CD14-positive monocyte (primary cell): ENCODE data around the gene ATG9B. TPM values are rescaled to one million over a fixed set of nuclear protein-coding genes. Genes with fewer than 3 reads are reported as not detected.
A peak's percentile ranks its signal among the peaks of the same experiment; 100 is the strongest.

ENCODE experiments used
- DNase-seq, 3 donors: peaks; one replicate each; pipeline ENCODE4 v3.0.0-alpha.2; 2011 to 2022
- H2AFZ ChIP-seq: 2 replicates; pipeline ENCODE4 v1.6.0; 2012; ENCODE audit warnings: mild to moderate bottlenecking, low read depth, low read length, inconsistent platforms; ENCODE audit not compliant: insufficient read depth, poor library complexity, severe bottlenecking
- H3K27ac ChIP-seq, 2 donors: 1 replicate in 1 of 2; 2 replicates in 1 of 2; pipeline ENCODE4 v1.5.1; 2012 to 2013; ENCODE audit warnings: low read length in 2 of 2, control low read depth in 1 of 2, inconsistent platforms in 1 of 2, low read depth in 1 of 2, mild to moderate bottlenecking in 1 of 2
- H3K27me3 ChIP-seq, 2 donors: one replicate each; pipeline versions ENCODE4 v1.6.0 to v1.6.1; 2011 to 2013; ENCODE audit warnings: low read length in 2 of 2; ENCODE audit not compliant: control insufficient read depth in 2 of 2, insufficient read depth in 2 of 2
- H3K36me3 ChIP-seq, 2 donors: replicated peaks in 1 of 2; 1 replicate in 1 of 2; 2 replicates in 1 of 2; pipeline versions ENCODE4 v1.5.1 to v1.6.1; 2012 to 2013; ENCODE audit warnings: low read length in 2 of 2, control low read depth in 1 of 2, inconsistent platforms in 1 of 2, mild to moderate bottlenecking in 1 of 2; ENCODE audit not compliant: insufficient read depth in 2 of 2, control insufficient read depth in 1 of 2
- H3K4me1 ChIP-seq, 2 donors: 1 replicate in 1 of 2; 2 replicates in 1 of 2; pipeline versions ENCODE4 v1.5.1 to v1.6.1; 2012 to 2013; ENCODE audit warnings: low read length in 2 of 2, control low read depth in 1 of 2, inconsistent platforms in 1 of 2, mild to moderate bottlenecking in 1 of 2, moderate library complexity in 1 of 2; ENCODE audit not compliant: insufficient read depth in 2 of 2, control insufficient read depth in 1 of 2
- H3K4me2 ChIP-seq: replicated peaks from 2 replicates; pipeline ENCODE3; 2012; ENCODE audit warnings: low read length, moderate library complexity, mild to moderate bottlenecking; ENCODE audit not compliant: poor library complexity, severe bottlenecking; ENCODE audit errors: extremely low read depth
- H3K4me3 ChIP-seq, 3 experiments: fragments of 200-600 bp in 1 of 3; sonication (generic) in 1 of 3; replicated peaks in 1 of 3; 1 replicate in 2 of 3; 2 replicates in 1 of 3; pipeline ENCODE4 v1.5.1; 2011 to 2013; ENCODE audit warnings: low read length in 3 of 3, mild to moderate bottlenecking in 3 of 3, control low read depth in 2 of 3, low read depth in 2 of 3, inconsistent platforms in 1 of 3, moderate library complexity in 1 of 3
- H3K79me2 ChIP-seq: 2 replicates; pipeline ENCODE4 v1.6.0; 2012; ENCODE audit warnings: mild to moderate bottlenecking, control low read depth, inconsistent platforms, low read length, moderate library complexity; ENCODE audit not compliant: insufficient read depth
- H3K9ac ChIP-seq: 2 replicates; pipeline ENCODE4 v1.6.0; 2017; ENCODE audit warnings: low read length, mild to moderate bottlenecking; ENCODE audit not compliant: insufficient read depth, poor library complexity, severe bottlenecking
- H3K9me3 ChIP-seq, 2 donors: replicated peaks in 1 of 2; 1 replicate in 1 of 2; 2 replicates in 1 of 2; pipeline versions ENCODE4 v1.5.1 to v1.6.1; 2012 to 2013; ENCODE audit warnings: low read length in 2 of 2, control low read depth in 1 of 2; ENCODE audit not compliant: control insufficient read depth in 1 of 2, insufficient read depth in 1 of 2
- H4K20me1 ChIP-seq: 2 replicates; pipeline ENCODE4 v1.6.0; 2012; ENCODE audit warnings: mild to moderate bottlenecking, low read length, control low read depth, moderate library complexity; ENCODE audit not compliant: insufficient read depth
- H3K27ac Mint-ChIP-seq, 7 donors: one replicate each; pipeline ENCODE4 v1.8.0; 2020; ENCODE audit warnings: mild to moderate bottlenecking in 7 of 7, mixed read lengths in 7 of 7, moderate library complexity in 6 of 7, inconsistent platforms in 2 of 7
- H3K27me3 Mint-ChIP-seq, 3 donors: one replicate each; pipeline ENCODE4 v1.8.0; 2021 to 2022; ENCODE audit warnings: low read depth in 3 of 3, mild to moderate bottlenecking in 3 of 3, mixed read lengths in 3 of 3, moderate library complexity in 3 of 3, inconsistent platforms in 1 of 3
- H3K36me3 Mint-ChIP-seq, 2 donors: one replicate each; pipeline ENCODE4 v1.8.0; 2020; ENCODE audit warnings: mixed read lengths in 2 of 2, inconsistent platforms in 1 of 2, mild to moderate bottlenecking in 1 of 2
- H3K4me1 Mint-ChIP-seq: one replicate; pipeline ENCODE4 v1.8.0; 2020; ENCODE audit warnings: mild to moderate bottlenecking, mixed read lengths
- H3K4me3 Mint-ChIP-seq, 2 donors: one replicate each; pipeline ENCODE4 v1.8.0; 2020; ENCODE audit warnings: mild to moderate bottlenecking in 2 of 2, mixed read lengths in 2 of 2, moderate library complexity in 1 of 2
- H3K9me3 Mint-ChIP-seq, 7 donors: one replicate each; pipeline ENCODE4 v1.8.0; 2020 to 2022; ENCODE audit warnings: mixed read lengths in 7 of 7, mild to moderate bottlenecking in 6 of 7, moderate library complexity in 6 of 7, inconsistent platforms in 2 of 7
- WGBS: methylation state at CpG from one replicate; pipeline ENCODE4 v1.1.5; 2013; ENCODE audit warnings: missing lambda C conversion rate; ENCODE audit not compliant: insufficient coverage; 5-methylcytosine and 5-hydroxymethylcytosine counted together
- intact Hi-C, 2 donors: fragments of 100-400 bp; cut with micrococcal nuclease; formaldehyde crosslinking; loops; one replicate each; pipeline versions ENCODE4 v1.15.0 to v1.15.1; 2023
- polyA plus RNA-seq, 3 donors: library from polyadenylated mRNA; depleted of rRNA in 1 of 3; unstranded in 2 of 3; stranded (reverse) in 1 of 3; fragments of 300-500 nt in 2 of 3; fragments of >200 nt in 1 of 3; fragmentation: Illumina TruSeq in 2 of 3; gene quantifications; 1 replicate in 2 of 3; 2 replicates in 1 of 3; pipeline ENCODE4 v1.2.3, GENCODE V29; 2012 to 2021
- TF ChIP-seq, protein P1 (sequence below): fragments of 200-600 bp; IDR thresholded peaks from one replicate; pipeline ENCODE4 v1.8.0; 2022; ENCODE audit warnings: antibody characterized with exemption, mild to moderate bottlenecking

The ATG9B gene
- polyA plus RNA-seq, 3 donors = 0.21 to 0.30 TPM; not detected in 1

DNA sequence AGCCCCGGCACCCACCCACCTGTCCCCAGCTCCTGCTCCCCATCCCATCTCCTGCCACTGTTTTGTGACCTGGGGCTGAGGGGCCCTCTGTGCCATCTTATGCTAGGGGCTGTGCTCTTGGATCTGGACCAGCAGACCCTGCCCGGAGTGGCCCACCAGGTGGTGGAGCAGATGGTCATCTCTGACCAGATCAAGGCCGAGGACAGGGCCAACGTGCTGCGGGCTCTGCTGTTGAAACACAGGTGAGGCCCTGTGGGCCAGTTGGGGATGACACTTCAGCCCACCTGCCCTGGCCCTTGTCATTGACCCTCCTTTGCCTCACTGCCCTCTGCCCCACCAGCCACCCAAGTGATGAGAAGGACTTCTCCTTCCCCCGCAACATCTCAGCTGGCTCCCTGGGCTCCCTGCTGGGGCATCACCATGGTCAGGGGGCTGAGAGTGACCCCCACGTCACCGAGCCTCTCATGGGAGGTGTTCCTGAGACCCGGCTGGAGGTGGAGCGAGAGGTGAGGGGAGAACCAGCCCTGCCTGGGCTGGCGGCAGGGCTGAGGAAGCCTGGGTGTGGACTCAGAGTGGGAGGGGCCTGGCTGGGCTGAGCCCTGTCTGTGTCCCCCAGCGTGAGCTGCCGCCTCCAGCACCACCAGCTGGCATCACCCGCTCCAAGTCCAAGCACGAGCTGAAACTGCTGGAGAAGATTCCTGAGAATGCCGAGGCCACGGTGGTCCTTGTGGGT is 45.7 kb upstream of the ATG9B start:
- no peak overlapping the region for H3K4me3 Mint-ChIP-seq
- TF ChIP-seq, protein P1, sequence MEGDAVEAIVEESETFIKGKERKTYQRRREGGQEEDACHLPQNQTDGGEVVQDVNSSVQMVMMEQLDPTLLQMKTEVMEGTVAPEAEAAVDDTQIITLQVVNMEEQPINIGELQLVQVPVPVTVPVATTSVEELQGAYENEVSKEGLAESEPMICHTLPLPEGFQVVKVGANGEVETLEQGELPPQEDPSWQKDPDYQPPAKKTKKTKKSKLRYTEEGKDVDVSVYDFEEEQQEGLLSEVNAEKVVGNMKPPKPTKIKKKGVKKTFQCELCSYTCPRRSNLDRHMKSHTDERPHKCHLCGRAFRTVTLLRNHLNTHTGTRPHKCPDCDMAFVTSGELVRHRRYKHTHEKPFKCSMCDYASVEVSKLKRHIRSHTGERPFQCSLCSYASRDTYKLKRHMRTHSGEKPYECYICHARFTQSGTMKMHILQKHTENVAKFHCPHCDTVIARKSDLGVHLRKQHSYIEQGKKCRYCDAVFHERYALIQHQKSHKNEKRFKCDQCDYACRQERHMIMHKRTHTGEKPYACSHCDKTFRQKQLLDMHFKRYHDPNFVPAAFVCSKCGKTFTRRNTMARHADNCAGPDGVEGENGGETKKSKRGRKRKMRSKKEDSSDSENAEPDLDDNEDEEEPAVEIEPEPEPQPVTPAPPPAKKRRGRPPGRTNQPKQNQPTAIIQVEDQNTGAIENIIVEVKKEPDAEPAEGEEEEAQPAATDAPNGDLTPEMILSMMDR = no peak
- peaks cover 0 to 3% (median 0%) of the 10 kb centered on the region in 7 donors for H3K9me3 Mint-ChIP-seq
- Histone ChIP-seq H3K79me2 (no peaks in the 10 kb centered on the region), H3K4me2 (no peak overlapping the region), H3K4me3 (no peak overlapping the region), H3K9ac (no peak overlapping the region), H3K4me1 (no peaks in the 10 kb centered on the region), H3K36me3 (peaks cover 90 to 95% of the 10 kb centered on the region in 2 donors), H2AFZ (no peak overlapping the region), H3K27me3 (no peaks in the 10 kb centered on the region), H3K27ac (no peak overlapping the region), H3K9me3 (no peaks in the 10 kb centered on the region), H4K20me1 (peaks cover 47% of the 10 kb centered on the region)
- H3K36me3 Mint-ChIP-seq = peaks cover 65 to 91% of the 10 kb centered on the region in 2 donors
- H3K27me3 Mint-ChIP-seq = no peaks in the 10 kb centered on the region
- WGBS = 96% methylated on average over 15 of the region's 17 CpGs
- peak overlapping the region in 1 of 7 donors; percentile 69 for H3K27ac Mint-ChIP-seq
- intact Hi-C loops = no loop called here
- DNase-seq = no peak
- H3K4me1 Mint-ChIP-seq = no peaks in the 10 kb centered on the region

DNA sequence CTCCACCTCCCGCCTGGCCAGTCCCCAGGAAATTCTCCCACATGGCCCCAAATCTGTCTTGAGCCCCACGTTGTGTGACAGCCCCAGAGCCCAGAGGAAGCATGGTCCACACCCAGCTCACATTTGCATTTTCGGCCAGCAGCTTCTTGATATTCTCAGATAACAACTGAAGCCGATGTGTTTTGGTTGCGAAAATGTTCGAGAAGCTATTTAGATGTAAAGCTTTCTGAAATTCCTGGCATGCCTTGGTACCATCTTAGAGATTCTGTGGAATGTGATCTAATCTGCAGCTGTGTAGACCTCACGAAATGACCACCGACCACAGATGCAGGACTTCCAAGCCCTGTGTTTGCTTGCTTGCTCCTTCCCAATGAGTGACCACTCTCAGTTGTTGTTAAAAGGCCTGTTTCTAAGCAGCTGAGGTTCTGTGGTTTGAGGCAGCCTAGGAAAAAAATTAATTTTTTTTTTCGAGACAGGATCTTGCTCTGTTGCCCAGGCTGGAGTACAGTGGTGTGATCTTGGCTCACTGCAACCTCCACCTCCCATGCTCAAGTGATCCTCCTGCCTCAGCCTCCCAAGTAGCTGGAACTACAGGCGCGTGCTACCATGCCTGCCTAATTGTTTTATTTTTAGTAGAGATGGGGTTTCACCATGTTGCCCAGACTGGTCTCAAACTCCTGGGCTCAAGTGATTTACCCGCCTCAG is 43.9 kb upstream of the ATG9B start:
- Mint-ChIP-seq H3K27me3 (no peaks in the 10 kb centered on the region), H3K27ac (peak overlapping the region in 1 of 7 donors; percentile 63), H3K4me3 (no peak overlapping the region), H3K9me3 (peaks cover 0 to 3% (median 0%) of the 10 kb centered on the region in 7 donors), H3K36me3 (peaks cover 61 to 93% of the 10 kb centered on the region in 2 donors), H3K4me1 (no peaks in the 10 kb centered on the region)
- intact Hi-C loops = no loop called here
- Histone ChIP-seq H3K9me3 (no peaks in the 10 kb centered on the region), H3K79me2 (no peaks in the 10 kb centered on the region), H2AFZ (no peak overlapping the region), H3K4me2 (no peak overlapping the region), H3K27me3 (no peaks in the 10 kb centered on the region), H3K36me3 (peaks cover 87 to 97% of the 10 kb centered on the region in 2 donors), H4K20me1 (peaks cover 51% of the 10 kb centered on the region), H3K4me1 (no peaks in the 10 kb centered on the region), H3K9ac (no peak overlapping the region), H3K27ac (no peak overlapping the region), H3K4me3 (no peak overlapping the region)
- TF ChIP-seq, protein P1 = no peak
- DNase-seq = no peak
- 94% methylated on average over 9 of the region's 12 CpGs for WGBS
